ENCODE results near the gene LGR4.
A peak's percentile ranks its signal among the peaks of the same experiment; 100 is the strongest.

LGR4 gene

DNA sequence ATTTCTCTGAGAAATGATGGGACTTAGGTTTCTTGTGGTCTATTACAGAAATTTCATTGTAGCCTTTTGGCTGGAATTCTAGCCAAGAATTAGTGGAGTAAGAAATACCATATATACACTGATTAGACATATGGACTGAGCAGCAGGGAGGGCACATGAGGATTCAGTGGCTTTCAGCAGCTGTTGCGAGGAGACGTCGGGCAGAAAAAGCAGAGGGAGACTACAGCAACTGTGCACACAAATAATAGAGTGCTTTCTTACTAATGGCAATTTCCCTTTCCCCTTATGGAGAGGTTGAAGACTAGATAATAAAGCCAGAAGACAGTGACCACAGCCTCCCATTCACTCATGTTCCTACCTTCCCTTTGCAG lies 74.2 kb downstream of the LGR4 start:
- H4K91ac ChIP-seq (ENCODE audit: low read length), result no peak overlapping the region
- H2BK5ac ChIP-seq (ENCODE audit: low read depth, low read length, poor library complexity, severe bottlenecking), result no peak overlapping the region
- peaks cover 6% of the 10 kb centered on the region for H3K4me1 ChIP-seq (ENCODE audit: control insufficient read depth, insufficient read depth, low read depth, low read length)
- H3K4ac ChIP-seq (ENCODE audit: low read depth in 1 of 2, low read length in 2 of 2), result no peak overlapping the region
- no peak overlapping the region for H2AK5ac ChIP-seq (ENCODE audit: low read length, severe bottlenecking)
- no peak overlapping the region for H3K23ac ChIP-seq (ENCODE audit: low read length in 2 of 2)
- no peak overlapping the region for H2BK12ac ChIP-seq (ENCODE audit: low read length in 2 of 2)
- H3K27ac ChIP-seq (ENCODE audit: low read length, poor library complexity, severe bottlenecking), result no peak overlapping the region
- H2AFZ ChIP-seq (ENCODE audit: low read depth, low read length), result no peak overlapping the region
- DNase-seq, result no peak
- 96% methylated on average over 3 of the region's 3 CpGs for WGBS
- no peak overlapping the region for H3K9ac ChIP-seq (ENCODE audit: low read length)
- H3K27me3 ChIP-seq (ENCODE audit: control insufficient read depth in 1 of 2, insufficient read depth in 1 of 2, low read length in 2 of 2), result no peaks in the 10 kb centered on the region
- no peak overlapping the region for H3K4me3 ChIP-seq (ENCODE audit: insufficient read depth in 1 of 2, low read depth in 1 of 2, low read length in 2 of 2)
- no peak overlapping the region for H3K4me2 ChIP-seq (ENCODE audit: low read length, poor library complexity, severe bottlenecking)
- no peak overlapping the region for H2BK15ac ChIP-seq (ENCODE audit: low read depth, poor library complexity, severe bottlenecking)
- no peaks in the 10 kb centered on the region for H3K9me3 ChIP-seq (ENCODE audit: control insufficient read depth, low read length)
- peaks cover 13% of the 10 kb centered on the region for H3K79me1 ChIP-seq (replicated peaks; ENCODE audit: low read length, poor library complexity, severe bottlenecking)
- no peak overlapping the region for H4K8ac ChIP-seq (ENCODE audit: low read length)
- peaks cover 0 to 10% of the 10 kb centered on the region in 2 experiments for H3K36me3 ChIP-seq (ENCODE audit: control insufficient read depth in 1 of 2, insufficient read depth in 2 of 2, low read depth in 1 of 2, low read length in 2 of 2)
- H2BK120ac ChIP-seq (ENCODE audit: low read depth, low read length), result no peak overlapping the region
- no peak overlapping the region for H3K18ac ChIP-seq (ENCODE audit: low read depth in 1 of 2, low read length in 2 of 2)
- no peak overlapping the region for H3K14ac ChIP-seq (ENCODE audit: low read length in 2 of 2)

GRCh38 chr11:27397624-27398399 lies 74.8 kb downstream of the LGR4 start:
- H3K27ac ChIP-seq (ENCODE audit: low read length, poor library complexity, severe bottlenecking), result no peak overlapping the region
- no peak overlapping the region for H3K4me3 ChIP-seq (ENCODE audit: insufficient read depth in 1 of 2, low read depth in 1 of 2, low read length in 2 of 2)
- no peak overlapping the region for H2AFZ ChIP-seq (ENCODE audit: low read depth, low read length)
- H3K27me3 ChIP-seq (ENCODE audit: control insufficient read depth in 1 of 2, insufficient read depth in 1 of 2, low read length in 2 of 2), result no peaks in the 10 kb centered on the region
- 96% methylated on average over 9 of the region's 9 CpGs for WGBS
- no peak overlapping the region for H2BK5ac ChIP-seq (ENCODE audit: low read depth, low read length, poor library complexity, severe bottlenecking)
- H3K18ac ChIP-seq (ENCODE audit: low read depth in 1 of 2, low read length in 2 of 2), result no peak overlapping the region
- peaks cover 0 to 7% of the 10 kb centered on the region in 2 experiments for H3K36me3 ChIP-seq (ENCODE audit: control insufficient read depth in 1 of 2, insufficient read depth in 2 of 2, low read depth in 1 of 2, low read length in 2 of 2)
- H3K23ac ChIP-seq (ENCODE audit: low read length in 2 of 2), result no peak overlapping the region
- H3K4me1 ChIP-seq (ENCODE audit: control insufficient read depth, insufficient read depth, low read depth, low read length), result peaks cover 6% of the 10 kb centered on the region
- H3K9me3 ChIP-seq (ENCODE audit: control insufficient read depth, low read length), result no peaks in the 10 kb centered on the region
- H2AK5ac ChIP-seq (ENCODE audit: low read length, severe bottlenecking), result no peak overlapping the region
- no peak overlapping the region for H3K9ac ChIP-seq (ENCODE audit: low read length)
- no peak overlapping the region for H3K4me2 ChIP-seq (ENCODE audit: low read length, poor library complexity, severe bottlenecking)
- no peak overlapping the region for H4K8ac ChIP-seq (ENCODE audit: low read length)
- no peak overlapping the region for H3K14ac ChIP-seq (ENCODE audit: low read length in 2 of 2)
- no peak overlapping the region for H2BK12ac ChIP-seq (ENCODE audit: low read length in 2 of 2)
- DNase-seq, result no peak
- no peak overlapping the region for H3K4ac ChIP-seq (ENCODE audit: low read depth in 1 of 2, low read length in 2 of 2)
- no peak overlapping the region for H2BK120ac ChIP-seq (ENCODE audit: low read depth, low read length)
- H3K79me1 ChIP-seq (replicated peaks; ENCODE audit: low read length, poor library complexity, severe bottlenecking), result peaks cover 10% of the 10 kb centered on the region
- no peak overlapping the region for H2BK15ac ChIP-seq (ENCODE audit: low read depth, poor library complexity, severe bottlenecking)
- H4K91ac ChIP-seq (ENCODE audit: low read length), result no peak overlapping the region

DNA sequence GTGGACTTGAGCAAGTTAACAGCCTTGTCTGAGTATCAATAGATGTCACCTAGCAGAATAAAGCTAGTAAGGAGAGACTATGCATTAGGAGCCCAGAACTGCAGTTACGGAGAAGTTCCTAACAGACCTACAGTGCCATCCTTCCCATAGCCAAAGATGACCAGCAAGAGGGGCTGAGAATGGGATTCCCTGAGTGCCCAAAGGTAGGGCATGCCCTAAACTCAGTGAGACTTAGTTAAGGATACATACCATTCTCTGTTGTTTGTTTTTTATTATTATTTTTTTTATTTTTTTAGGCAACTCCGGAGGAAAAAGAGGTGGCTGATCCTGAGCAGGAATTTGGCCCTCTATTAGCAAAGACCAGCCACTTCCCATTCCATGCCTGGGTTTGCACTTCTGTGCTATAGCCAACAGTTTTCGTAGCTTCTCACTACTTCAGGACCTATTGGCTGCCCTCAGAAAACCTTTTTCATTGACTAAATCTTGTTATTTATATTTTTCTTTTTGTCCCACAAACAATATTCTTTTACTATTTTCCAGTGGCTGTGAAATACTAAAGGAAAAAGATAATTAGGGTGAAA lies 76.2 kb downstream of the LGR4 start:
- peaks cover 9% of the 10 kb centered on the region for H3K4me1 ChIP-seq (ENCODE audit: control insufficient read depth, insufficient read depth, low read depth, low read length)
- no peaks in the 10 kb centered on the region for H3K9me3 ChIP-seq (ENCODE audit: control insufficient read depth, low read length)
- H2AFZ ChIP-seq (ENCODE audit: low read depth, low read length), result no peak overlapping the region
- no peak overlapping the region for H2BK5ac ChIP-seq (ENCODE audit: low read depth, low read length, poor library complexity, severe bottlenecking)
- H4K8ac ChIP-seq (ENCODE audit: low read length), result no peak overlapping the region
- H2BK120ac ChIP-seq (ENCODE audit: low read depth, low read length), result no peak overlapping the region
- DNase-seq, result no peak
- no peak overlapping the region for H2BK15ac ChIP-seq (ENCODE audit: low read depth, poor library complexity, severe bottlenecking)
- peak overlapping the region; percentile 88 for H2AK5ac ChIP-seq (ENCODE audit: low read length, severe bottlenecking)
- no peak overlapping the region for H3K14ac ChIP-seq (ENCODE audit: low read length in 2 of 2)
- peak overlapping the region; percentile 51 for H3K4me2 ChIP-seq (ENCODE audit: low read length, poor library complexity, severe bottlenecking)
- H3K27me3 ChIP-seq (ENCODE audit: control insufficient read depth in 1 of 2, insufficient read depth in 1 of 2, low read length in 2 of 2), result no peaks in the 10 kb centered on the region
- H2BK12ac ChIP-seq (ENCODE audit: low read length in 2 of 2), result no peak overlapping the region
- H3K36me3 ChIP-seq (ENCODE audit: control insufficient read depth in 1 of 2, insufficient read depth in 2 of 2, low read depth in 1 of 2, low read length in 2 of 2), result peaks cover 0 to 7% of the 10 kb centered on the region in 2 experiments
- H3K27ac ChIP-seq (ENCODE audit: low read length, poor library complexity, severe bottlenecking), result peak overlapping the region; percentile 84
- H3K79me1 ChIP-seq (replicated peaks; ENCODE audit: low read length, poor library complexity, severe bottlenecking), result peaks cover 6% of the 10 kb centered on the region
- H3K9ac ChIP-seq (ENCODE audit: low read length), result no peak overlapping the region
- no peak overlapping the region for H3K4ac ChIP-seq (ENCODE audit: low read depth in 1 of 2, low read length in 2 of 2)
- no peak overlapping the region for H3K23ac ChIP-seq (ENCODE audit: low read length in 2 of 2)
- 95% methylated on average over 2 of the region's 3 CpGs for WGBS
- no peak overlapping the region for H4K91ac ChIP-seq (ENCODE audit: low read length)
- H3K4me3 ChIP-seq (ENCODE audit: insufficient read depth in 1 of 2, low read depth in 1 of 2, low read length in 2 of 2), result no peak overlapping the region
- H3K18ac ChIP-seq (ENCODE audit: low read depth in 1 of 2, low read length in 2 of 2), result no peak overlapping the region

- no peak overlapping the region for H2AFZ ChIP-seq (ENCODE audit: low read depth, low read length)
- H3K27me3 ChIP-seq (ENCODE audit: control insufficient read depth in 1 of 2, insufficient read depth in 1 of 2, low read length in 2 of 2), result no peaks in the 10 kb centered on the region
- H3K27ac ChIP-seq (ENCODE audit: low read length, poor library complexity, severe bottlenecking), result peak overlapping the region; percentile 84
- no peaks in the 10 kb centered on the region for H3K9me3 ChIP-seq (ENCODE audit: control insufficient read depth, low read length)
- H3K9ac ChIP-seq (ENCODE audit: low read length), result no peak overlapping the region
- H3K18ac ChIP-seq (ENCODE audit: low read depth in 1 of 2, low read length in 2 of 2), result no peak overlapping the region
- peak overlapping the region; percentile 88 for H2AK5ac ChIP-seq (ENCODE audit: low read length, severe bottlenecking)
- H3K79me1 ChIP-seq (replicated peaks; ENCODE audit: low read length, poor library complexity, severe bottlenecking), result peaks cover 5% of the 10 kb centered on the region
- no peak overlapping the region for H2BK120ac ChIP-seq (ENCODE audit: low read depth, low read length)
- peak overlapping the region; percentile 51 for H3K4me2 ChIP-seq (ENCODE audit: low read length, poor library complexity, severe bottlenecking)
- H4K91ac ChIP-seq (ENCODE audit: low read length), result no peak overlapping the region
- H3K4me1 ChIP-seq (ENCODE audit: control insufficient read depth, insufficient read depth, low read depth, low read length), result peaks cover 9% of the 10 kb centered on the region
- H2BK15ac ChIP-seq (ENCODE audit: low read depth, poor library complexity, severe bottlenecking), result no peak overlapping the region
- H3K4me3 ChIP-seq (ENCODE audit: insufficient read depth in 1 of 2, low read depth in 1 of 2, low read length in 2 of 2), result no peak overlapping the region
- no peak overlapping the region for H2BK5ac ChIP-seq (ENCODE audit: low read depth, low read length, poor library complexity, severe bottlenecking)
- no peak overlapping the region for H3K4ac ChIP-seq (ENCODE audit: low read depth in 1 of 2, low read length in 2 of 2)
- H3K36me3 ChIP-seq (ENCODE audit: control insufficient read depth in 1 of 2, insufficient read depth in 2 of 2, low read depth in 1 of 2, low read length in 2 of 2), result peaks cover 0 to 7% of the 10 kb centered on the region in 2 experiments
- no peak overlapping the region for H3K23ac ChIP-seq (ENCODE audit: low read length in 2 of 2)
- H4K8ac ChIP-seq (ENCODE audit: low read length), result no peak overlapping the region
- 18% methylated on average over 6 of the region's 7 CpGs for WGBS
- H3K14ac ChIP-seq (ENCODE audit: low read length in 2 of 2), result no peak overlapping the region
- DNase-seq, result peak; percentile 78
- H2BK12ac ChIP-seq (ENCODE audit: low read length in 2 of 2), result no peak overlapping the region
Measured at GRCh38 chr11:27395556-27396258, 76.9 kb downstream of the LGR4 start.
